ENCODE results near the gene ANKRD52. TPM values are rescaled to one million over a fixed set of nuclear protein-coding genes. Genes with fewer than 3 reads are reported as not detected.

The ANKRD52 gene
- polyA plus RNA-seq, 1 donor (not counting 4 experiments of a cell fraction or from before 2014, with no cell fraction given), result 14.0 TPM

DNA sequence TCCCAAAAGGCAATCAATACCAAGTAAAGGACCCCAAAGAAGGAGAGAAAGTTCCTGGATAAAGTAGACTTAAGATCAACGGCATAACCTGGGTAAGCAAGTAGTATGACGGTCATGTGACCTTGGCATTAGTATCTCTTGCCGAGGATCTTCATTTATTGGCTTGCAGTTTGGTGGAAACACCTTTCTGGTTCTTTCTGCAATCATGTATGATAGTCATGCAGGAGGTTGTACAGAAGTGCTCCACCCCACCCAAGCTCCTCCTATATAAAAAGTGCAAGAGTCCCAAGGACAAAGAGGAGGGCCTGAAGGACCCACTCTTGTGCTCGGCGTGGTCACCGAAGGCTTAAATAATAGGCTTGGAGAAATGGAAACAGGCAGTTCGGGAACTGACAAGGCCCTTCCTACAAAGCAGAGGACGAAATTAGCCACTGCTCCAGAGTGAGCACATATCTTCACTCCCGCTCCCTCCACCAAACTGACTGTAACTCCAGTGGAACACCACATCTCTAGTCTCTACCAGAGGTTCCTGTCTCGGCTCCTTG is 41.2 kb upstream of the ANKRD52 start:
- Histone ChIP-seq H2AFZ (ENCODE audit: control insufficient read depth, low read length) (peak overlapping the region; percentile 65), H3K9ac (ENCODE audit: control insufficient read depth, extremely low read depth, insufficient read depth, low read length) (peak overlapping the region; percentile 96), H4K20me1 (ENCODE audit: control insufficient read depth, extremely low read depth, insufficient read depth, low read length) (no peaks in the 10 kb centered on the region), H3K9me1 (ENCODE audit: control insufficient read depth, extremely low read depth, insufficient read depth, low read length) (no peaks in the 10 kb centered on the region), H3K27ac (ENCODE audit: control insufficient read depth, insufficient read depth, low read length) (peak overlapping the region; percentile 85), H3K36me3 (ENCODE audit: control insufficient read depth in 2 of 2, extremely low read depth in 1 of 2, insufficient read depth in 2 of 2, low read length in 2 of 2) (peaks cover 6 to 11% of the 10 kb centered on the region in 2 experiments), H3K4me3 (ENCODE audit: control insufficient read depth in 2 of 3, extremely low read depth in 1 of 3, insufficient read depth in 2 of 3, low read depth in 1 of 3, low read length in 3 of 3) (peak overlapping the region; percentile 81 to 99 (median 91)), H3K27me3 (ENCODE audit: control insufficient read depth, extremely low read depth, insufficient read depth, low read length) (no peaks in the 10 kb centered on the region), H3K9me3 (ENCODE audit: control insufficient read depth, low read depth, low read length) (no peaks in the 10 kb centered on the region), H3K4me2 (ENCODE audit: control insufficient read depth, extremely low read depth, insufficient read depth, low read depth, low read length) (peak overlapping the region; percentile 96), H3K79me2 (ENCODE audit: control insufficient read depth, insufficient read depth, low read length) (peaks cover 52% of the 10 kb centered on the region), H3K4me1 (ENCODE audit: control insufficient read depth, extremely low read depth, insufficient read depth, low read length) (peaks cover 21% of the 10 kb centered on the region)
- FAIRE-seq, result peak; percentile 5
- TF ChIP-seq, protein P1, sequence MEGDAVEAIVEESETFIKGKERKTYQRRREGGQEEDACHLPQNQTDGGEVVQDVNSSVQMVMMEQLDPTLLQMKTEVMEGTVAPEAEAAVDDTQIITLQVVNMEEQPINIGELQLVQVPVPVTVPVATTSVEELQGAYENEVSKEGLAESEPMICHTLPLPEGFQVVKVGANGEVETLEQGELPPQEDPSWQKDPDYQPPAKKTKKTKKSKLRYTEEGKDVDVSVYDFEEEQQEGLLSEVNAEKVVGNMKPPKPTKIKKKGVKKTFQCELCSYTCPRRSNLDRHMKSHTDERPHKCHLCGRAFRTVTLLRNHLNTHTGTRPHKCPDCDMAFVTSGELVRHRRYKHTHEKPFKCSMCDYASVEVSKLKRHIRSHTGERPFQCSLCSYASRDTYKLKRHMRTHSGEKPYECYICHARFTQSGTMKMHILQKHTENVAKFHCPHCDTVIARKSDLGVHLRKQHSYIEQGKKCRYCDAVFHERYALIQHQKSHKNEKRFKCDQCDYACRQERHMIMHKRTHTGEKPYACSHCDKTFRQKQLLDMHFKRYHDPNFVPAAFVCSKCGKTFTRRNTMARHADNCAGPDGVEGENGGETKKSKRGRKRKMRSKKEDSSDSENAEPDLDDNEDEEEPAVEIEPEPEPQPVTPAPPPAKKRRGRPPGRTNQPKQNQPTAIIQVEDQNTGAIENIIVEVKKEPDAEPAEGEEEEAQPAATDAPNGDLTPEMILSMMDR (optimal IDR thresholded peaks at IDR 0.05 in 1 of 3, IDR thresholded peaks at IDR 0.05 in 1 of 3, conservative IDR thresholded peaks at IDR 0.05 in 1 of 3; ENCODE audit: extremely low read depth in 1 of 3, insufficient read depth in 2 of 3, low read length in 3 of 3), result no peak
- TF ChIP-seq EZH2 (IDR thresholded peaks at IDR 0.05; ENCODE audit: low read length), result no peak
- dilution Hi-C loops (cut with MboI; ENCODE audit: extremely low pct_ligation_motif_present, low sequenced_read_pairs), result no loop called here
- DNase-seq (ENCODE audit: low read depth, low spot score), result no peak

DNA sequence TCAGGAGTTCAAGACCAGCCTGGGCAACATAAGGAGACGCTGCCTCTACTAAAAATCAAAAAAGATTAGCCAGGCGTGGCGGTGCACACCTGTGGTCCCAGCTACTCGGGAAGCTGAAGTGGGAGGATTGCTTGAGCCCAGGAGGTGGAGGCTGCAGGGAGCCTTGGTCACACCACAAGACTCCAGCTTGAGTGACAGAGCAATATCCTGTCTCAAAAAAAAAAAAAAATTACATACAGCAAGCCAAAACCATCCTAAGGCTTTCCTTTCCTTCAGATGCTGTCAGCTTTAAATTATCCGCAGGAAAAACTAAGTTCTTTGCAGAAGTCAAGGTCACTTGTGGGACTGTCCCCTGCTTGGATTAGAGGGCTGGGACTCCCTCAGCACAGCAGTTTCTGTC is 40.6 kb upstream of the ANKRD52 start:
- dilution Hi-C loops (cut with MboI; ENCODE audit: extremely low pct_ligation_motif_present, low sequenced_read_pairs), result no loop called here
- no peaks in the 10 kb centered on the region for H3K9me1 ChIP-seq (ENCODE audit: control insufficient read depth, extremely low read depth, insufficient read depth, low read length)
- peak overlapping the region; percentile 81 to 99 (median 91) for H3K4me3 ChIP-seq (ENCODE audit: control insufficient read depth in 2 of 3, extremely low read depth in 1 of 3, insufficient read depth in 2 of 3, low read depth in 1 of 3, low read length in 3 of 3)
- peak overlapping the region; percentile 85 for H3K27ac ChIP-seq (ENCODE audit: control insufficient read depth, insufficient read depth, low read length)
- no peaks in the 10 kb centered on the region for H4K20me1 ChIP-seq (ENCODE audit: control insufficient read depth, extremely low read depth, insufficient read depth, low read length)
- H3K79me2 ChIP-seq (ENCODE audit: control insufficient read depth, insufficient read depth, low read length), result peaks cover 58% of the 10 kb centered on the region
- peak overlapping the region; percentile 96 for H3K4me2 ChIP-seq (ENCODE audit: control insufficient read depth, extremely low read depth, insufficient read depth, low read depth, low read length)
- H3K9ac ChIP-seq (ENCODE audit: control insufficient read depth, extremely low read depth, insufficient read depth, low read length), result peak overlapping the region; percentile 96
- TF ChIP-seq, protein P1 (optimal IDR thresholded peaks at IDR 0.05 in 1 of 3, IDR thresholded peaks at IDR 0.05 in 1 of 3, conservative IDR thresholded peaks at IDR 0.05 in 1 of 3; ENCODE audit: extremely low read depth in 1 of 3, insufficient read depth in 2 of 3, low read length in 3 of 3), result no peak
- DNase-seq (ENCODE audit: low read depth, low spot score) (no peak), FAIRE-seq (no peak)
- no peak overlapping the region for H2AFZ ChIP-seq (ENCODE audit: control insufficient read depth, low read length)
- H3K27me3 ChIP-seq (ENCODE audit: control insufficient read depth, extremely low read depth, insufficient read depth, low read length), result no peaks in the 10 kb centered on the region
- H3K4me1 ChIP-seq (ENCODE audit: control insufficient read depth, extremely low read depth, insufficient read depth, low read length), result peaks cover 21% of the 10 kb centered on the region
- H3K9me3 ChIP-seq (ENCODE audit: control insufficient read depth, low read depth, low read length), result no peaks in the 10 kb centered on the region
- H3K36me3 ChIP-seq (ENCODE audit: control insufficient read depth in 2 of 2, extremely low read depth in 1 of 2, insufficient read depth in 2 of 2, low read length in 2 of 2), result peaks cover 6 to 11% of the 10 kb centered on the region in 2 experiments
